Activated T-helper 1 cell treated with anti-CD3 and anti-CD28 coated beads, Interleukin-12 subunit alpha, Interleukin-12 subunit beta, Interleukin-2, Interleukin-4 antibody, amounts not matched to agents 30 ng/mL and 10 ng/mL and 1 ng/mL, durations not matched to agents 14 hours and 24 hours and 36 hours (primary cell): ENCODE data around the gene ALOX12B. TPM values are rescaled to one million over a fixed set of nuclear protein-coding genes. Genes with fewer than 3 reads are reported as not detected.
A peak's percentile ranks its signal among the peaks of the same experiment; 100 is the strongest.
"Not testable (repeated sequence)": the region's sequence is repeated elsewhere in the genome, so short reads cannot be mapped to it uniquely, and the experiment has no call there.

Experiments used
- DNase-seq: peaks from one replicate; pipeline ENCODE4 v3.0.0; 2021; ENCODE audit warnings: low spot score
- H3K27ac Mint-ChIP-seq: one replicate; pipeline ENCODE4 v1.8.0; 2021; ENCODE audit warnings: mild to moderate bottlenecking, mixed read lengths
- H3K27me3 Mint-ChIP-seq: one replicate; pipeline ENCODE4 v1.8.0; 2022; ENCODE audit warnings: mild to moderate bottlenecking, moderate library complexity, mixed read lengths; ENCODE audit not compliant: insufficient read depth
- H3K36me3 Mint-ChIP-seq: one replicate; pipeline ENCODE4 v1.8.0; 2021; ENCODE audit warnings: low read depth, mixed read lengths
- H3K4me1 Mint-ChIP-seq: one replicate; pipeline ENCODE4 v1.8.0; 2021; ENCODE audit warnings: low read depth, mixed read lengths
- H3K4me3 Mint-ChIP-seq: one replicate; pipeline ENCODE4 v1.8.0; 2021; ENCODE audit warnings: mild to moderate bottlenecking, moderate library complexity, mixed read lengths
- H3K9me3 Mint-ChIP-seq: one replicate; pipeline ENCODE4 v1.8.0; 2021; ENCODE audit warnings: mixed read lengths
- intact Hi-C: fragments of 100-400 bp; cut with micrococcal nuclease; formaldehyde crosslinking; loops from one replicate; pipeline ENCODE4 v1.15.1; 2024
- total RNA-seq: library from RNA; stranded (reverse); gene quantifications from 2 replicates; pipeline ENCODE4 v1.2.3, GENCODE V29; 2022

The ALOX12B gene
- total RNA-seq, 1 donor from 2014 or later = 0.78 TPM

GRCh38 chr17:8110907-8111306, 23.4 kb upstream of the ALOX12B start:
- no peaks in the 10 kb centered on the region for H3K9me3 Mint-ChIP-seq
- intact Hi-C loops = loop anchor here (1.0 to 2.0 kb wide), 4 partner anchors 7 to 51 kb away; partner anchors contain the start of gene ALOXE3
- peak overlapping the region; percentile 3 for H3K4me3 Mint-ChIP-seq
- no peaks in the 10 kb centered on the region for H3K4me1 Mint-ChIP-seq
- no peak overlapping the region for H3K27ac Mint-ChIP-seq
- no peak for DNase-seq
- no peaks in the 10 kb centered on the region for H3K36me3 Mint-ChIP-seq
- H3K27me3 Mint-ChIP-seq = peaks cover 50% of the 10 kb centered on the region

GRCh38 chr17:8110456-8110804, 22.9 kb upstream of the ALOX12B start:
- Mint-ChIP-seq H3K4me3 (peak overlapping the region; percentile 3), H3K9me3 (no peaks in the 10 kb centered on the region), H3K4me1 (no peaks in the 10 kb centered on the region), H3K27me3 (peaks cover 46% of the 10 kb centered on the region), H3K36me3 (no peaks in the 10 kb centered on the region), H3K27ac (no peak overlapping the region)
- intact Hi-C loops = loop anchor here (1.0 to 2.0 kb wide), 4 partner anchors 8 to 50 kb away; partner anchors contain the start of gene ALOXE3
- DNase-seq = no peak

DNA sequence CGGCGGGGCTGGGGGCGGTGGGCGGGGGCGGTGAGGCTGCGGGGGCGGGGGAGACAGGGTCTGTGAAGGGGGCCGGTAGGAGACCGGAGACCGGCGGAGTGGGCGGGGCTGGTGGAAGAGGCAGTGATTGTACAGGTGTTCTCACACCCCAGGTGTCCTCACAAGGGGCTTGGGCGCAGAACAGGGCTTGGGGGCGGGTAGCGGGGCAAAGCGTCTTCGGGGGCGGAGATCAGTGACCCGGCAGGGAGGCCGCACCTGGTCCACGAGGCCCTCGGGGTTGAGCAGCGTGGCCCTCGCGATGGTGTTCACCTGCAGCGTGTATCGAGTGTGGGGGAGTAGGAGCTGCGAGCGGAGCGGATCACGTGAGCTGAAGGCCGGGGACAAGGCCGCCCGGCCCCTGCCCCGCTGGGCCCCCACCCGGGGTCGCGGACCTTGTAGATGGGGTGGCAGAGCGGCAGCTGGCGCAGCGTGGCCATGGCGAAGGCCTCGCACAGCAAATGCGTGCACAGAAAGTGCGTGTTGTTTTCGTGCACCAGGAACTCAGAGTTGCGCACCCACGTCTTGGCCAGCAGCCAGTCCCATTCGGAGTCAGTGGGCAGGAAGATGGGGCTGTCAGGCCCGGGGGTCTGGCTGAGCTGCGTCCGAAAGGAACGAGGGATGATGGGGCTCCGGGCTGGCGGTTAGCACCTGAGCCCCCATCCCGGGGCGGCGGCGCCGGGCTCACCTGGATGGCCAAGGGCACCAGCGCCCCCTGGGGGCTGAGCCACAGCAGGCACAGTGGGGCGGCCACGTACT, 22.3 kb upstream of the ALOX12B start:
- Mint-ChIP-seq H3K9me3 (no peaks in the 10 kb centered on the region), H3K36me3 (no peaks in the 10 kb centered on the region), H3K27ac (no peak overlapping the region), H3K27me3 (peaks cover 40% of the 10 kb centered on the region), H3K4me3 (no peak overlapping the region), H3K4me1 (no peaks in the 10 kb centered on the region)
- peak; percentile 68 for DNase-seq
- intact Hi-C loops = loop anchor here (1.0 to 2.0 kb wide), 4 partner anchors 8 to 50 kb away; partner anchors contain the start of gene ALOXE3

GRCh38 chr17:8108972-8109660, 21.6 kb upstream of the ALOX12B start:
- Mint-ChIP-seq H3K4me3 (no peak overlapping the region), H3K4me1 (no peaks in the 10 kb centered on the region), H3K27ac (no peak overlapping the region), H3K9me3 (no peaks in the 10 kb centered on the region), H3K36me3 (no peaks in the 10 kb centered on the region), H3K27me3 (peaks cover 33% of the 10 kb centered on the region)
- intact Hi-C loops = no loop called here
- no peak for DNase-seq

DNA sequence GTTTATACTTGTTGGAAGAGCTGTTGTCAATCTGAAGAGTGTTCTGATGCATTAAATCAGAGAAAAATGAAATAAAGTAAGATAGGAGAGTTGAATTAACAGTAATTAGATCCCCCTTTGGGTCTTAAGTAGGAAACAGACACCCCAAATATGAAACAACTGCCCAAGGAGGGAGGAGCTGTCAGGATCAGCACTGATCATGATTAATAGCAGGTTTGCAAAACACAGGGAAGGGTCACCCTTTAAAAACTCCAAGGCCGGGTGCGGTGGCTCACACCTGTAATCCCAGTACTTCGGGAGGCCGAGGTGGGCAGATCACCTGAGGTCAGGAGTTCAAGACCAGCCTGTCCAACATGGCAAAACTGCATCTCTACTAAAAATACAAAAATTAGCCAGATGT, 19.5 kb upstream of the ALOX12B start:
- H3K36me3 Mint-ChIP-seq, H3K27ac Mint-ChIP-seq, H3K4me3 Mint-ChIP-seq, intact Hi-C loops, DNase-seq, H3K9me3 Mint-ChIP-seq, H3K4me1 Mint-ChIP-seq: not testable (repeated sequence)
- peaks cover 27% of the 10 kb centered on the region for H3K27me3 Mint-ChIP-seq

GRCh38 chr17:8105957-8106398, 18.5 kb upstream of the ALOX12B start:
- no peak for DNase-seq
- intact Hi-C loops = no loop called here
- peaks cover 21% of the 10 kb centered on the region for H3K27me3 Mint-ChIP-seq
- H3K4me3 Mint-ChIP-seq = no peak overlapping the region
- H3K27ac Mint-ChIP-seq = no peak overlapping the region
- no peaks in the 10 kb centered on the region for H3K36me3 Mint-ChIP-seq
- H3K4me1 Mint-ChIP-seq = no peaks in the 10 kb centered on the region
- H3K9me3 Mint-ChIP-seq = no peaks in the 10 kb centered on the region

- intact Hi-C loops = no loop called here
- Mint-ChIP-seq H3K9me3 (no peaks in the 10 kb centered on the region), H3K27me3 (peaks cover 19% of the 10 kb centered on the region), H3K4me1 (no peaks in the 10 kb centered on the region), H3K27ac (no peak overlapping the region), H3K36me3 (no peaks in the 10 kb centered on the region), H3K4me3 (no peak overlapping the region)
- no peak for DNase-seq
Observed at GRCh38 chr17:8104911-8105310, 17.4 kb upstream of the ALOX12B start.

GRCh38 chr17:8103549-8103948, 16.0 kb upstream of the ALOX12B start:
- H3K4me1 Mint-ChIP-seq = no peaks in the 10 kb centered on the region
- no peaks in the 10 kb centered on the region for H3K9me3 Mint-ChIP-seq

DNA sequence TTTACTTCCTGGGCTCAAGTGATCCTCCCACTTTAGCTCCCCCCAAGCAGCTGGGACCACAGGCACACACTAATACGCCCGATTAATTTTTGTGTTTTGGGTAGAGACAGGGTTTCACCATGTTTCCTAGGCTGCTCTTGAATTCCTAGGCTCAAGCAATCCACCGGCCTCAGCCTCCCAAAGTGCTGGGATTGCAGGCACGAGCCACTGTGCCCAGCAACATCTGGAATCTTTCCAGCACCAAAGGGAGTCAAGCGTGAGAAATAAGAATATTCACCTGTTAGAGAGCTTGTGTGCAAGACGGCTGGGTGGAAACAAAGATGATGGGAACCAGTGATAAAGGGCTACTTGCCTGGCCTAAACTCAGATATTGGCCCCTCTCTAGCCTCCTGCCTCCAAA, 14.2 kb upstream of the ALOX12B start:
- Mint-ChIP-seq H3K9me3 (no peaks in the 10 kb centered on the region), H3K27ac (no peak overlapping the region), H3K27me3 (peaks cover 16% of the 10 kb centered on the region), H3K4me1 (no peaks in the 10 kb centered on the region), H3K4me3 (no peak overlapping the region), H3K36me3 (no peaks in the 10 kb centered on the region)
- intact Hi-C loops = no loop called here
- DNase-seq = no peak

More at GRCh38 chr17:8103549-8103948, 16.0 kb upstream of the ALOX12B start:
- no peaks in the 10 kb centered on the region for H3K36me3 Mint-ChIP-seq
- H3K27me3 Mint-ChIP-seq = peaks cover 19% of the 10 kb centered on the region
- intact Hi-C loops = no loop called here
- no peak overlapping the region for H3K27ac Mint-ChIP-seq
- H3K4me3 Mint-ChIP-seq = no peak overlapping the region
- DNase-seq = no peak

DNA sequence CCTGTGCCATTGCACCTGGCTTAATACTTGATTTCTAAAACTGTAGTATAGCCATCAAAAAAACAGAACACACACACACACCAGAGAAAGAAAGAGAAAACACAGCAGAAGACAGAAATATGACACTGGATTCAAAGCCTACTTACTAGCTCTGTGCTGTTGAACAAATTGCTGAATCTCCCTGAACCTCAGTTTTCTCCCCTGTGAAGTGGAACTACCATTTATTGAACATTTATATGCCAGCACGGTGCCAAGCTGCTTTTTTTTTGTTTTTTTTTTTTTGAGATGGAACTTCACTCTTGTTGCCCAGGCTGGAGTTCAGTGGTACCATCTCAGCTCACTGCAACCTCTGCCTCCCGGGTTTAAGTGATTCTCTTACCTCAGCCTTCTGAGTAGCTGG, 13.2 kb upstream of the ALOX12B start:
- H3K27ac Mint-ChIP-seq = no peak overlapping the region
- peaks cover 10% of the 10 kb centered on the region for H3K27me3 Mint-ChIP-seq
- intact Hi-C loops = no loop called here
- no peak overlapping the region for H3K4me3 Mint-ChIP-seq
- no peak for DNase-seq
- H3K4me1 Mint-ChIP-seq = no peaks in the 10 kb centered on the region
- no peaks in the 10 kb centered on the region for H3K9me3 Mint-ChIP-seq
- H3K36me3 Mint-ChIP-seq = no peaks in the 10 kb centered on the region

GRCh38 chr17:8100111-8100510, 12.6 kb upstream of the ALOX12B start:
- Mint-ChIP-seq H3K27ac (no peak overlapping the region), H3K9me3 (no peaks in the 10 kb centered on the region), H3K4me1 (peaks cover 1% of the 10 kb centered on the region), H3K36me3 (no peaks in the 10 kb centered on the region), H3K4me3 (no peak overlapping the region), H3K27me3 (peaks cover 12% of the 10 kb centered on the region)
- no peak for DNase-seq
- intact Hi-C loops = no loop called here

DNA sequence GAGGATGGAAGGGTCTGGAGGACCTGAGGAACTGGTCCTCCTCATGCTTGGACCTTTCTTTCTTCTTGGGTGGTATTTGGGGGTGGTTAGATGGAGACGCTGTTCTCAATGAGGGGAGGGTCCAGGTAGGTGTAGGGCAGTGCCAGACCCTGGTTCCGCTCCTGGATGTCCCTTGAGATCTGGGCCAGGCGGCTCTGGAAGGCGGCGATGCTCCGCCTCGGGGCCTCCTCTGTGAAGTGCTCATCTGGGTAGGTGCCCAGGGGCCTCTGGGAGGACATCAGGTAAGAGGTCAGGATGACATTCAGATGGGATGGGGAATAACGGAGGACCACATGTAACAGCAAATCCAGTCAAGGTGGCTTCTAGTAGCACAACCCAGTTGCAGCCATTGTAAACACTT, 9.0 kb upstream of the ALOX12B start:
- DNase-seq = no peak
- H3K36me3 Mint-ChIP-seq = no peaks in the 10 kb centered on the region
- no peaks in the 10 kb centered on the region for H3K9me3 Mint-ChIP-seq
- H3K27me3 Mint-ChIP-seq = peaks cover 13% of the 10 kb centered on the region
- H3K4me1 Mint-ChIP-seq = peaks cover 14% of the 10 kb centered on the region
- no peak overlapping the region for H3K27ac Mint-ChIP-seq
- intact Hi-C loops = no loop called here
- H3K4me3 Mint-ChIP-seq = no peak overlapping the region

GRCh38 chr17:8095361-8095760, 7.8 kb upstream of the ALOX12B start:
- Mint-ChIP-seq H3K27me3 (peaks cover 17% of the 10 kb centered on the region), H3K9me3 (no peaks in the 10 kb centered on the region)
- intact Hi-C loops = loop anchor here (2.0 kb wide), 1 partner anchor 63 kb away; no protein-coding TSS in a partner anchor

More at GRCh38 chr17:8095361-8095760, 7.8 kb upstream of the ALOX12B start:
- no peak overlapping the region for H3K27ac Mint-ChIP-seq
- no peaks in the 10 kb centered on the region for H3K36me3 Mint-ChIP-seq
- DNase-seq = no peak
- no peak overlapping the region for H3K4me3 Mint-ChIP-seq
- peaks cover 14% of the 10 kb centered on the region for H3K4me1 Mint-ChIP-seq
